Measurements from ENCODE around the gene GAPVD1.

- TF ChIP-seq CTCF (IDR thresholded peaks at IDR 0.05) (no peak), EP300 (IDR thresholded peaks at IDR 0.05) (no peak), POLR2A (IDR thresholded peaks at IDR 0.05) (no peak)
Observed at GRCh38 chr9:125416517-125416916, 154.9 kb downstream of the GAPVD1 start.
